K562 (cell line): Measurements from ENCODE around the gene MFAP1. TPM values are rescaled to one million over a fixed set of nuclear protein-coding genes. Genes with fewer than 3 reads are reported as not detected.

Experiments
- ATAC-seq: fragments of 200-7000 bp; cut with Tn5 transposase; 3 replicates; pipeline ENCODE4 v1.9.1; 2020; ENCODE audit warnings: moderate library complexity
- BruUV-seq: library from RNA; stranded (reverse); fragments of 400-500 nt; replicated peaks from 2 replicates; lab custom pipeline; 2021; lab: Mats Ljungman, UMichigan
- CTCF ChIA-PET: fragments of 300-600 bp; formaldehyde crosslinking; extraction: SDS; loops from one replicate; lab custom pipeline; 2021; ENCODE audit warnings: low intra/inter-chr PET ratio; lab: Yijun Ruan, JAX
- POLR2A ChIA-PET: fragments of 300-600, 350-650 bp; sonication (Branson Sonifier 250); formaldehyde crosslinking; extraction: SDS; loops from one replicate; lab custom pipeline; 2021; ENCODE audit warnings: antibody characterized with exemption, inconsistent platforms; lab: Yijun Ruan, JAX
- DNase-seq, 4 experiments: peaks; one replicate each; pipeline versions ENCODE4 v3.0.0 to v3.0.0-alpha.2; 2011 to 2018; ENCODE audit warnings: low spot score in 3 of 4, mixed read lengths in 3 of 4; ENCODE audit errors: extremely low read depth in 1 of 4
- FAIRE-seq: peaks from 2 replicates; lab custom pipeline; 2011; peaks lifted over from hg19 to GRCh38; lab: Jason Lieb, UNC
- H2AFZ ChIP-seq: 2 replicates; pipeline ENCODE4 v1.6.0; 2011; ENCODE audit warnings: low read depth, low read length, control low read depth, inconsistent platforms
- H3K27ac ChIP-seq: fragments of 200-600 bp; 3 replicates; pipeline ENCODE4 v1.8.0; 2011; ENCODE audit warnings: low read depth, mild to moderate bottlenecking, control low read depth, inconsistent platforms, low read length, moderate library complexity, mixed read lengths; ENCODE audit errors: extremely low read depth
- H3K27me3 ChIP-seq, 2 experiments: fragments of 300-600 bp in 1 of 2; 2 replicates in 1 of 2; 3 replicates in 1 of 2; pipeline versions ENCODE4 v1.6.0 to v1.8.0; 2011; ENCODE audit warnings: inconsistent platforms in 2 of 2, low read length in 2 of 2, mild to moderate bottlenecking in 1 of 2, mixed read lengths in 1 of 2, moderate library complexity in 1 of 2; ENCODE audit not compliant: control insufficient read depth in 2 of 2, insufficient read depth in 2 of 2
- H3K36me3 ChIP-seq: fragments of 300-600 bp; 3 replicates; pipeline ENCODE4 v1.8.0; 2011; ENCODE audit warnings: mild to moderate bottlenecking, low read length, inconsistent platforms; ENCODE audit not compliant: control insufficient read depth, insufficient read depth
- H3K4me1 ChIP-seq, 2 experiments: fragments of 200-600 bp in 1 of 2; replicated peaks in 1 of 2; 2 replicates in 1 of 2; 3 replicates in 1 of 2; pipeline versions ENCODE4 v1.5.1 to v1.8.0; 2011; ENCODE audit warnings: inconsistent platforms in 2 of 2, low read length in 2 of 2, mild to moderate bottlenecking in 1 of 2, mixed read lengths in 1 of 2, moderate library complexity in 1 of 2; ENCODE audit not compliant: control insufficient read depth in 2 of 2, insufficient read depth in 2 of 2
- H3K4me2 ChIP-seq: 2 replicates; pipeline ENCODE4 v1.6.1; 2011; ENCODE audit warnings: low read length, control low read depth, inconsistent platforms, mixed read lengths; ENCODE audit not compliant: insufficient read depth
- H3K4me3 ChIP-seq: fragments of 200-600 bp; sonication (generic), shearing (Covaris generic); 2 replicates; pipeline ENCODE4 v1.5.1; 2016; ENCODE audit warnings: control low read depth, inconsistent platforms
- H3K79me2 ChIP-seq: fragments of 200-600 bp; 3 replicates; pipeline ENCODE4 v1.8.0; 2011; ENCODE audit warnings: low read length, inconsistent platforms; ENCODE audit not compliant: control insufficient read depth, insufficient read depth
- H3K9ac ChIP-seq, 2 experiments: 2 replicates each; pipeline versions ENCODE4 v1.6.0 to v1.6.1; 2011; ENCODE audit warnings: low read depth in 2 of 2, low read length in 2 of 2, control low read depth in 1 of 2, inconsistent platforms in 1 of 2, mild to moderate bottlenecking in 1 of 2, mixed read lengths in 1 of 2; ENCODE audit not compliant: insufficient read depth in 1 of 2
- H3K9me1 ChIP-seq: one replicate; pipeline ENCODE4 v1.6.0; 2011; ENCODE audit warnings: inconsistent platforms, mild to moderate bottlenecking, low read length, moderate library complexity; ENCODE audit not compliant: control insufficient read depth, insufficient read depth
- H3K9me3 ChIP-seq: replicated peaks from 2 replicates; pipeline ENCODE4 v1.5.1; 2011; ENCODE audit warnings: low read depth, low read length, inconsistent platforms; ENCODE audit not compliant: control insufficient read depth, insufficient read depth
- H4K20me1 ChIP-seq: replicated peaks from 2 replicates; pipeline ENCODE4 v1.6.1; 2011; ENCODE audit warnings: low read length, inconsistent platforms, mixed read lengths; ENCODE audit not compliant: control insufficient read depth, insufficient read depth
- ATF3 ChIP-seq, 2 experiments: fragments of 450-650 bp in 1 of 2; sonication (generic) in 1 of 2; formaldehyde crosslinking in 1 of 2; IDR thresholded peaks in 1 of 2; conservative IDR thresholded peaks in 1 of 2; 2 replicates each; pipeline versions ENCODE4 v1.6.1 to v1.8.1; 2016 to 2023; ENCODE audit warnings: mild to moderate bottlenecking in 2 of 2, moderate library complexity in 2 of 2, inconsistent platforms in 1 of 2, missing genetic modification reagents in 1 of 2
- CEBPG ChIP-seq, 3 experiments: fragments of 200-800 bp in 1 of 3; sonication (Bioruptor generic) in 1 of 3; sonication (generic) in 1 of 3; formaldehyde crosslinking in 1 of 3; IDR thresholded peaks in 2 of 3; conservative IDR thresholded peaks in 1 of 3; 2 replicates each; pipeline versions ENCODE4 v1.6.1 to v1.8.0; 2016 to 2022; ENCODE audit warnings: missing compliant biosample characterization in 2 of 3, missing genetic modification characterization in 2 of 3, mild to moderate bottlenecking in 1 of 3, missing genetic modification reagents in 1 of 3
- KDM1A ChIP-seq, 2 experiments: fragments of 450-650 bp; IDR thresholded peaks; 2 replicates each; pipeline ENCODE4 v1.6.1; 2016; ENCODE audit warnings: mild to moderate bottlenecking in 2 of 2
- NFRKB ChIP-seq: fragments of 450-650 bp; IDR thresholded peaks from 2 replicates; pipeline ENCODE4 v1.6.1; 2016; ENCODE audit warnings: low read depth
- RCOR1 ChIP-seq, 2 experiments: IDR thresholded peaks; 2 replicates each; pipeline ENCODE4 v1.6.1; 2012; ENCODE audit warnings: low read depth in 2 of 2, low read length in 2 of 2, borderline replicate concordance in 1 of 2, improper control_type of control experiment in 1 of 2
- SIN3A ChIP-seq, 2 experiments: fragments of 150-350 bp in 1 of 2; IDR thresholded peaks; 2 replicates each; pipeline ENCODE4 v1.6.1; 2011 to 2016; ENCODE audit warnings: borderline replicate concordance in 2 of 2, low read depth in 2 of 2, low read length in 2 of 2, mild to moderate bottlenecking in 2 of 2, moderate library complexity in 2 of 2; ENCODE audit not compliant: control insufficient read depth in 1 of 2
- ZNF3 ChIP-seq: fragments of 250-450 bp; sonication (Bioruptor Pico); IDR thresholded peaks from 2 replicates; pipeline ENCODE4 v1.5.0; 2021; ENCODE audit warnings: mild to moderate bottlenecking, moderate library complexity
- whole genome bisulfite sequencing: fragments of 100-300 bp; shearing (Covaris generic); methylation state at CpG from one replicate; pipeline ENCODE4 v1.1.6; 2016; ENCODE audit warnings: low coverage, mixed read lengths; ENCODE audit not compliant: insufficient coverage; ENCODE audit errors: missing lambda C conversion rate; 5-methylcytosine and 5-hydroxymethylcytosine counted together
- in situ Hi-C: fragments of 300-500 bp; cut with MboI; formaldehyde crosslinking; loops from 4 replicates; pipeline ENCODE4 v1.15.0; 2018; ENCODE audit warnings: inconsistent platforms, mixed read lengths
- intact Hi-C: fragments of 100-400 bp; cut with micrococcal nuclease; formaldehyde crosslinking; loops from 2 replicates; pipeline ENCODE4 v1.14.2; 2022
- polyA plus RNA-seq, 8 experiments: library from polyadenylated mRNA; depleted of rRNA in 4 of 8; stranded (reverse) in 5 of 8; unstranded in 3 of 8; fragments of >200 nt; fragmentation: Nextera tagmentation in 2 of 8; fragmentation: Illumina TruSeq in 1 of 8; extraction: Ambion mirVana in 2 of 8; extraction: Trizol in 1 of 8; gene quantifications; 2 replicates each; pipeline versions ENCODE4 v1.2.1 to v1.2.3, GENCODE V29; 2011 to 2014; ENCODE audit warnings: inconsistent platforms in 1 of 8, missing spikeins in 1 of 8
- total RNA-seq, 7 experiments: library from RNA; depleted of rRNA in 6 of 7; stranded (reverse); fragments of >200 nt in 6 of 7; fragmentation: Illumina TruSeq in 2 of 7; extraction: Trizol in 2 of 7; gene quantifications; 2 replicates each; pipeline versions ENCODE4 v1.2.1 to v1.2.3, GENCODE V29; 2011 to 2021; ENCODE audit warnings: low replicate concordance in 1 of 7

The MFAP1 gene
- total and polyA plus RNA-seq, 9 of the 15 experiments (the other 6 are each of a cell fraction or from before 2014, with no cell fraction given), result 34.9 to 64.1 (median 48.2) TPM

GRCh38 chr15:43828061-43828657 is 3.7 kb upstream of the MFAP1 start:
- Histone ChIP-seq H3K9me3 (no peaks in the 10 kb centered on the region), H3K4me2 (peak overlapping the region; percentile 86)
- no peak for TF ChIP-seq NFRKB
- TF ChIP-seq RCOR1 (IDR thresholded peaks at IDR 0.05; ENCODE audit: borderline replicate concordance in 1 of 2, low read depth in 2 of 2, low read length in 2 of 2), result peak; percentile 17 to 57; a peak in 2 of 4 replicates
- TF ChIP-seq SIN3A (IDR thresholded peaks at IDR 0.05; ENCODE audit: borderline replicate concordance in 2 of 2, control insufficient read depth in 1 of 2, low read depth in 2 of 2, low read length in 2 of 2), result 0 out of 4 replicates have a peak, but pooled peaks of 1 of the 2 experiments have one; percentile 29
- peak in 1 of 2 experiments; percentile 51; a peak in 1 of 4 replicates for TF ChIP-seq KDM1A (IDR thresholded peaks at IDR 0.05)
- TF ChIP-seq ATF3 (IDR thresholded peaks at IDR 0.05), result peak; percentile 44
- TF ChIP-seq ATF3 (CRISPR knock-in tag; conservative IDR thresholded peaks at IDR 0.05), result no peak
- TF ChIP-seq ZNF3 (CRISPR knock-in tag), result no peak
- no peak for TF ChIP-seq CEBPG (CRISPR knock-in tag; IDR thresholded peaks at IDR 0.05)
- peak; percentile 50 to 64 for TF ChIP-seq CEBPG (tag; conservative IDR thresholded peaks at IDR 0.05 in 1 of 2, IDR thresholded peaks at IDR 0.05 in 1 of 2)
- TF ChIP-seq, all 486 proteins: peak for 5
- 6% methylated on average over 6 of the region's 6 CpGs for WGBS
- ATAC-seq (no peak), FAIRE-seq (peak; percentile 54), DNase-seq (peak in 1 of 4 experiments; percentile 29)
- in situ Hi-C loops, result no loop called here
- H3K9ac ChIP-seq, result peak overlapping the region in 1 of 2 experiments; percentile 84; a peak in 2 of 4 replicates
- ChIA-PET POLR2A (interaction anchor here (1.1 to 2.6 kb wide), 7 partner anchors 9 to 74 kb away, joined by 3 to 12 read pairs (median 5); partner anchors contain the start of genes HYPK and SERINC4), CTCF (no interaction called here)
- no TSS peak for BruUV-seq
- intact Hi-C loops, result no loop called here
- H3K79me2 ChIP-seq, result peaks cover 81% of the 10 kb centered on the region
- no peaks in the 10 kb centered on the region for H3K9me1 ChIP-seq
- H2AFZ ChIP-seq, result no peak overlapping the region
- H3K4me3 ChIP-seq, result peak overlapping the region; percentile 64
- peak overlapping the region; percentile 88; the same call in 2 of the 3 replicates for H3K27ac ChIP-seq
- H3K4me1 ChIP-seq, result peaks cover 17 to 22% of the 10 kb centered on the region in 2 experiments; a peak in 4 of 5 replicates
- no peaks in the 10 kb centered on the region for H3K27me3 ChIP-seq
- no peaks in the 10 kb centered on the region for H4K20me1 ChIP-seq
- H3K36me3 ChIP-seq, result peaks cover 30% of the 10 kb centered on the region; the same call in 1 of the 3 replicates
